ENCODE data around the gene KLHL22. TPM values are rescaled to one million over a fixed set of nuclear protein-coding genes. Genes with fewer than 3 reads are reported as not detected.
A peak's percentile ranks its signal among the peaks of the same experiment; 100 is the strongest.

Gene KLHL22
- total RNA-seq, 4 donors from 2014 or later, result 14.1 to 73.8 (median 42.7) TPM

GRCh38 chr22:20532256-20532993, 36.8 kb upstream of the KLHL22 start:
- no peaks in the 10 kb centered on the region for H3K9me3 ChIP-seq
- no peaks in the 10 kb centered on the region for H3K36me3 ChIP-seq
- no peak overlapping the region for H3K4me3 ChIP-seq
- no peak for DNase-seq
- H3K27ac ChIP-seq, result peak overlapping the region; percentile 69 to 84
- intact Hi-C loops (cut with DNase I; ENCODE audit: low total_unique reads), result no loop called here
- H3K4me1 ChIP-seq, result peaks cover 5 to 25% of the 10 kb centered on the region in 2 donors
- TF ChIP-seq CTCF (IDR thresholded peaks at IDR 0.05), result no peak
- no peak for TF ChIP-seq POLR2A (IDR thresholded peaks at IDR 0.05)
- no peaks in the 10 kb centered on the region for H3K27me3 ChIP-seq

DNA sequence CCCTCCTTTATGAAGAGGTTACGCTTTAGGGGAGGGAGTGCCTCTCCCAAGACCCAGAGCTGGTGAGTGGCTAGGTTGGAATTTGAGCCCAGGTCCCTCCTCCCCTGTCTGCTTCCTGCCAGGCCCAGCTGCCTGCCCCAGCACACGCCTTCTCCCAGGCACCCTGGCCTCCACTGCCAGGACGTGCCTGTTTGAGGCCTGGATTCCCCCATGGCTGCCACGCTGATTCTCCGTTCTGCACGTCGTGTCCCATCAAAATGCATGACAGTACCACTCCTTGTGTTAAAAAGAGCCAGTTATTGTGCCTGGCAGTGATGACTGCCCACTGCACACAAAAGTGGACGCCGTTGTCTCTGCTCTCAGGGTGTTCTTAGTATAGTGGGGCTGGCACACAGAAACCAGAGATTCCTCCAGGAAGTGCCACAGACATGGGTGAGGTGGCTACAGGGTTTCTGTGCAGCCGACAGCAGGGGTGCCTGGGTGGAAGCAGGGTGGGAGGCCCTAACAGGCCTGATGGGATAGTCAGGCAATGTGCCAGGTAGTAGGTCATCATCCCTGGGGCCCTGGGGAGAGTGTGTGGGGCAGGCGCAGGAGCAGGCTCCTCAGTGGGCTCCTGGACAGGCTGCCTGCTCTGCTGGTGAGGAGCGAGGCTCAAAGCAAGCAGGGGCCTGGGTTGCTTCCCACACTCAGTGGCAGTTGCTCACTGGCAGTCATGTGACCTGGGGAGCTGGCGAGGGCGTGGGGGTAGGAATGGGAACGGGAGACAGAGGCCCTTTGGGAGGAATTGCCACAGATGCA, 36.0 kb upstream of the KLHL22 start:
- Histone ChIP-seq H3K4me3 (no peak overlapping the region), H3K9me3 (no peaks in the 10 kb centered on the region), H3K27ac (peak overlapping the region; percentile 69 to 84), H3K4me1 (peaks cover 5 to 27% of the 10 kb centered on the region in 2 donors), H3K27me3 (no peaks in the 10 kb centered on the region), H3K36me3 (no peaks in the 10 kb centered on the region)
- intact Hi-C loops (cut with DNase I; ENCODE audit: low total_unique reads), result no loop called here
- TF ChIP-seq POLR2A (IDR thresholded peaks at IDR 0.05), result no peak
- no peak for TF ChIP-seq CTCF (IDR thresholded peaks at IDR 0.05)
- peak; percentile 43 to 58 for DNase-seq

DNA sequence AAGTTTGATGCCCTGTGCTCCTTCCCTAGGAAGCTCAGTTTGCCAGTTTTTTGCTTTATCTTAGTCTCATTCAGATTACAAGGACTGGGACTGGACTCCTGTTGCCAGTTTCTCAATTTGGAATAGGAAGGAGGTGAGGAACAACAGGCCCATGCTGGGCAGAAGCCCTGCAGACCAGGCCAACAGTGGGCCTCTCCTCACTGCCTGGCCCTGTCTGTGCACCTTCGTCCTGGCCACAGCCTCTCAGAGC, 35.5 kb upstream of the KLHL22 start:
- DNase-seq, result no peak
- peaks cover 5 to 30% of the 10 kb centered on the region in 2 donors for H3K4me1 ChIP-seq

DNA sequence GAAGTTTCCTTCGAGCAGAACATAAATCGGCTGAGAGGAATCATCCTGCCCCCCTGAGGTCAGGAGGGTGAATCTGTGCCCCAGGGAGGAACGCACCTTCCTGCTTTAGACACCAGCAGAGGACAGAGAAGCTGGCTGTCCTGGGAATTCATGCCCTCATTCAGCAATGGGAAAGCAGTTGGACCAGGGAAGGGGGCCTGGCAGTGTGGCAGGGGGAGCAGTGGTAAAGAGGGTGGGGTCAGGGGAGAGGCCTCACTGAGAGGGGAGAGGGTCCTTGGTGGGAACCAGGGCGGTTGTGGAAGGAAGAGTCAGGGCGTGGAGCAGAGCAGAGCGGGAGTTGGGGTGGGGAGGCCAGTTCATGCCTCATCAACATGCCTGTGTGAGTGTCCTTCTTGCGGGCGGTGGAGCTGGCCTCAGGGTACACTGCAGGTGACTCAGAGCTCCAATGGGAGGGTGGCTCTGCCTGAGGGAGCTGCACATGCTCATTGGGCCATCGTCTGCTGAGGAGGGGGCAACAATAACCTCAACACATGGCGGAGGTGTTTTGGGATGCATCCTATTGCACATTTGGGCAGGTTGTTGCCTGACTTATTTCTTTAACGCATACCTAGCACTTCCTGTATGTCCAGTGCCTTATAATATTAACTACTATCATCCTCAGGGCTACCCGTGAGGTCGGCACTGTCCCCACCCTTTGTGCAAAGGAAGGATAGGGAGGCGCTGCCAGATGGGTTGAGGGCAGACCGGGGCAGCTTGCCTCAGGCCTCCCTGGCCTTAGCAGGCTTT, 35.0 kb upstream of the KLHL22 start:
- H3K4me1 ChIP-seq, result peaks cover 5 to 30% of the 10 kb centered on the region in 2 donors
- intact Hi-C loops (cut with DNase I; ENCODE audit: low total_unique reads), result no loop called here
- peak overlapping the region; percentile 69 to 84 for H3K27ac ChIP-seq

More for the DNA sequence above, 35.5 kb upstream of the KLHL22 start:
- TF ChIP-seq POLR2A (IDR thresholded peaks at IDR 0.05), result no peak
- no peak for TF ChIP-seq CTCF (IDR thresholded peaks at IDR 0.05)
- Histone ChIP-seq H3K36me3 (no peaks in the 10 kb centered on the region), H3K27ac (peak overlapping the region; percentile 69 to 84), H3K27me3 (no peaks in the 10 kb centered on the region), H3K4me3 (no peak overlapping the region), H3K9me3 (no peaks in the 10 kb centered on the region)
- intact Hi-C loops (cut with DNase I; ENCODE audit: low total_unique reads), result no loop called here

More for the DNA sequence above, 35.0 kb upstream of the KLHL22 start:
- Histone ChIP-seq H3K4me3 (no peak overlapping the region), H3K27me3 (no peaks in the 10 kb centered on the region), H3K9me3 (no peaks in the 10 kb centered on the region), H3K36me3 (no peaks in the 10 kb centered on the region)
- TF ChIP-seq POLR2A (IDR thresholded peaks at IDR 0.05) (no peak), CTCF (IDR thresholded peaks at IDR 0.05) (no peak)
- no peak for DNase-seq

All from uterus (tissue), 4 donors.